Ovary (tissue), 3 donors: ENCODE measurements around the gene TCTN1.

Source experiments
- CTCF ChIP-seq, 3 donors: fragments of 450-650 bp in 2 of 3; fragments of 200-600 bp in 1 of 3; IDR thresholded peaks; one replicate each; pipeline versions ENCODE4 v1.5.1 to v1.8.0; 2016 to 2022; ENCODE audit warnings: antibody characterized with exemption in 3 of 3, mild to moderate bottlenecking in 1 of 3
- POLR2A ChIP-seq: fragments of 450-650 bp; IDR thresholded peaks from one replicate; pipeline ENCODE4 v1.6.1; 2017; ENCODE audit warnings: antibody characterized with exemption, mild to moderate bottlenecking, moderate library complexity
- donor health status: DM: no; HTN: no; CAD: no.

DNA sequence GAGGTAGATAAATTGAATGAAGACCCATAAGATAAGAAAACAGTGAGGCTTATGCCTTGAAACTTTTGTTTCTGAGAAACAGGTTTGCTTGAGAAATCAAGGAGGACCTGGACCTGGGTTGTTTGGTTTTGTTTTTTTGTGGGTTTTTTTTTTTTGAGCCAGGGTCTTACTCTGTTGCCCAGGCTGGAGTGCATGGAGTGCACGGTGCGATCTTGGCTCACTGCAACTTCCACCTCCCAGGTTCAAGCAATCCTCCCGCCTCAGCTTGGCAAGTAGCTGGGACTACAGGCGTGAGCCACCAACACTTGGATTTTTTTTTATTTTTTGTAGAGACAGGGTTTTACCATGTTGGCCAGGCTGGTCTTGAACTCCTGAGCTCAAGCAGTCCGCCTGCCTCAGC is 21.9 kb upstream of the TCTN1 start:
- TF ChIP-seq POLR2A (no peak), CTCF (IDR thresholded peaks at IDR 0.05) (no peak)
